ENCODE results near the gene PVALB.

PVALB gene

GRCh38 chr22:36819112-36819511 is 2.3 kb upstream of the PVALB start:
- no peak overlapping the region for H3K27ac ChIP-seq
- TF ChIP-seq CTCF (IDR thresholded peaks at IDR 0.05): no peak
- TF ChIP-seq ZFX (IDR thresholded peaks at IDR 0.05; ENCODE audit: borderline replicate concordance): no peak

DNA sequence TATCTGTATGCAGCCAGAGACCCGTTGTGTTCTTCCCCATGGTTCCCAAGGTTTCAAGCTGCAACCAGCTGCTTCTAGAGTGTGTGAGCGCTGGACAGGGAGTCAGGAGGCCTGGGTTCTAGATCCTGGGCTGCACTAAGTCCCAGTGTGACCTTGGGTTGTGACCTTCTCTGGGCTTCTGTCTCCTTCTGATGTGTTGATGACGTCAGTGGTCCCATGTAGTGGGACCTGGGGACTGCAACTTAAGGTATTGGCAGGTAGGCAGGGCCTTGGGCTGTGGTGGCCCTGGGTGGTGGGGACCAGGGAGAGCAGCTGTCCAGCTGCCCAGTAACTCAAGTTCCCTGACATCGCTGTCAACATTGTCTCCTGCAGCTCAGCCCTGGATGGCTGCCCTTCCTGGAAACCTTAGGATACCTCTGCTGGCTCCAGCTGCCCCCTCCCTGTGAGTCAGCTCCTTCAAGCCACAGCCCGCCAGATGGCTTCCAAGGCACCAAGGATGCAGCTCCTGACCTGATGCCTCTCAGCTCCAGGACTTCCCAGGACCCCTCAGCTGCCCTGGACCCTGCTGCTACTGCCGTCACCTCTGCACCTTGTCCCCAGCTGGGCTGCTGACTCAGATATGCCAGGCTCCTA is 1.3 kb upstream of the PVALB start:
- TF ChIP-seq ZFX (IDR thresholded peaks at IDR 0.05; ENCODE audit: borderline replicate concordance) (no peak), CTCF (IDR thresholded peaks at IDR 0.05) (no peak)
- no peak overlapping the region for H3K27ac ChIP-seq

GRCh38 chr22:36817525-36817848 is 652 bp upstream of the PVALB start:
- no peak overlapping the region for H3K27ac ChIP-seq
- TF ChIP-seq CTCF (IDR thresholded peaks at IDR 0.05) (no peak), ZFX (IDR thresholded peaks at IDR 0.05; ENCODE audit: borderline replicate concordance) (no peak)

- no peak overlapping the region for H3K27ac ChIP-seq
- no peak for TF ChIP-seq ZFX (IDR thresholded peaks at IDR 0.05; ENCODE audit: borderline replicate concordance)
- no peak for TF ChIP-seq CTCF (IDR thresholded peaks at IDR 0.05)
Observed at GRCh38 chr22:36816339-36816635, 548 bp downstream of the PVALB start.

DNA sequence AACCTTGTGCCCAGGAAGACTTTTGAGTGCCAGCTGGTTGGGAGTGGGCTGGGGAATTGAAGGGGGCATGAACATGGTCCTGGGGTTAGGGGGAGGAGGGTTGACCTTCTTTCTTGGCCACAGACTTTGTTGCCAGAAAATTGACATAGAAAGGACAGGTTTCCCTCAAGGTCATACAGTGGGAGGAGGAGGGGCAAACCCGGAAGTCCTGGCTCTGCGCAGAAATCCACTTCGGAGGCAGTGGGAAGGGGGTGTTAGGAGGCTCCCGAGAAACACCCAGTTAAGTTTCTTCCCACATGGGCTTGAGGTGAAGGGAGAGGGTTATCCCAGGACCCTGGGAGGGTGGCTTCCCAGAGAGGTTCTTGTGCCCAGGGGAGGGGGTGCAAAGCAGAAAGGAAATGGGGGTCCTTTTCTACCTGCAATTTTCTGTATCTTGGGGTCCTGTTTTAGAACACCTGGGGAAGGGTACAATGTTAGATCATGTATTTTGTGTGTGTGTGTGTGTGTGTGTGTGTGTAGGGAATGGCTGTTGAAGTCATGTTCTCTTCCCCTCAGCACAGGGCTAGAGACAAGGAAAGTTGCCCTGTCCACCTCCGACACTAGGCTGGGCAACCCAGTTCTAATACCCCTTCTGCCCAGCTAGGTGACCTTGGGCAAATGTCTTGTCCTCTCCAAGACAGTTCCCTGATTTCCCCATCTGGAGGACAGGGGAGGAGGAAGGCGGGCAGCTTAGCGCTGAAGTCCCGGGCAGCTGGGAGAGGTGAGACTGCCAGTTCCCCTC is 1.1 kb downstream of the PVALB start:
- H3K27ac ChIP-seq: no peak overlapping the region
- no peak for TF ChIP-seq ZFX (IDR thresholded peaks at IDR 0.05; ENCODE audit: borderline replicate concordance)
- no peak for TF ChIP-seq CTCF (IDR thresholded peaks at IDR 0.05)

DNA sequence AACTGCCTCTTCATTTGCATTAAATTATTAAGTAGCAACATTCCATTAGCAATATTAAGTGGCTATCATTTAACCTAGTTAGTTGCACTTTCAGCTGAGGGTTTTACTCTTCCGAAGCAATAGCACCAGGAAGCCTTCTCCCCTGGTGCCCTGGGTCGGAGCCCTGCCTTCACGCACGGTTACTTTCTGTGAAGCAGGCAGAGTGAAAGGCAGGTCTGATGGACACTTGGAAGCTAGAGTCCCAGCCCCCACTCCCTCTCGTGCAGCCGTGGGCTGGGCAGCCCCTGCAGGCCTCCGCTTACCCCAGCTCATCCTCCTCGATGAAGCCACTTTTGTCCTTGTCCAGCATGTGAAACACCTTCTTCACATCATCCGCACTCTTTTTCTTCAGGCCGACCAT is 2.0 kb downstream of the PVALB start:
- TF ChIP-seq ZFX (IDR thresholded peaks at IDR 0.05; ENCODE audit: borderline replicate concordance) (no peak), CTCF (IDR thresholded peaks at IDR 0.05) (no peak)
- no peak overlapping the region for H3K27ac ChIP-seq

- no peak for TF ChIP-seq CTCF (IDR thresholded peaks at IDR 0.05)
- no peak for TF ChIP-seq ZFX (IDR thresholded peaks at IDR 0.05; ENCODE audit: borderline replicate concordance)
Observed at GRCh38 chr22:36811094-36811800, 5.6 kb downstream of the PVALB start.

More at GRCh38 chr22:36811094-36811800, 5.6 kb downstream of the PVALB start:
- no peak overlapping the region for H3K27ac ChIP-seq

Measured in 22Rv1 (cell line).